GM21515 (cell line): ENCODE data around the gene ASCC3.

ENCODE experiments used
- ATAC-seq: cut with Tn5 transposase; IDR thresholded peaks from one replicate; pipeline ENCODE4 v1.9.1; 2021; ENCODE audit not compliant: unreplicated experiment

The ASCC3 gene

DNA sequence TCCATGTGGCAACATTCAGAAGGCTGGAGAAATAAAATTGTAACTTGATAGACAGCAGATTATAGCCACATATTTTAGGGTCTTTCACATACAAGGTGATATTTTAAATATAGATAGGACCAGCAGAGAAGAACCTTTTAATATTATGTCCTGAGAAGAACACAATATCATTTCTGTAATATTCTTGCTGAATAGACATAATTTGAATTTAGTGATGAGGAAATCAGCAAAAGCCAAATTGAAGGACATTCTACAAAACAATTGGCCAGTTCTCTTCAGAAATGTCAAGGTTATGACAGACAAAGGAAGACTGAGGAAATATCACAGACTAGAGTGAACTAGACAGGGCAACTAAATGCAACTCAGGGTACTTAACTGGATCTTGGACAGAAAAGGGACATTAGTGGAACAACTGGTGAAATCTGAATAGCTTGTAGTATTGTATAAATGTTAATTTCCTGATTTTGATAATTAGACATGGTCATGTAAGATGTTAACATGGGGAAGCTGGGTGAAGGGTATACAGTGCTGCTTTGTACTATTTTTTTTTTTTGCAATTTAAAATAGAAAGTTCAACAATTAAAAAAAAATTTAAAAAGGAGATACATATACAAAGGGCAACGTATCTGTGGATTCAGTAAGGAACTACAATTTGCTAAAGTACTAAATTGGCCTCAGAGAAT lies 281.9 kb downstream of the ASCC3 start:
- ATAC-seq, result no peak

DNA sequence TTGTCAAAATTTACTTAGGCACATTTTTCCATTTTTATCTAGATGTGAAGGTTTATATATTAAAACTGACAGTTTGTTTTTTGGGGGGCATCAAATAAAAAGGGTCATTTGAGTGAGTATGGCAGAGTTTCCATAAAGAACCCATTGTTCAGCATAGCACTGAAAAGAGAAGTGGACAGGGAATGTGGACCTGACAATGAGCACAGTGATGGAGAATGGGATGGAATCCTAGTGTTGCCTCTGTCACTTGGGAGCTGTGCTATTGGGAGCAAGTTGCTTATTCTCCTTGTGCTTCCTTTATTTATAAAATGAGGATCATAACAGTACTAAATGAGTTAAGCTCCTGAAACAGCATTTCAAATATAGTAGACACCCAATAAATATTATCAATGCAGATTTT lies 285.7 kb downstream of the ASCC3 start:
- ATAC-seq, result no peak

DNA sequence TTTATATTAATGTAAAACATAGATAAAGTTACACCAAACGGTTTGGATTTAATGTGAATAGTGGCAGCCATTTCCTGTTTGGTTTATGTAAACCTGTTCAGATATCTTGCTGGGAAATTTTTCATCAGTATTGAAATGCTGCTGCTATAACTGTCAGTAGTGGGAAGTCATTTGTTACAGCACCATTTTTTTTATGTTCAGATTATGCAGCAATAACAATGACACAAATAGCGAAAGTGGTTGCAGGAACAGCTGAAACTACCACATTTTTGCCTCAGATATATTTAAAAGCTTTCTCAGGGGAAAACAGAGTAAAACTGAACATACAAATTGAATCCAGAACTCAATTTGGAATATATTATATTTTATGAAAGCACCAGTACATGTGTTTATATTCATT lies 287.6 kb downstream of the ASCC3 start:
- no peak for ATAC-seq

DNA sequence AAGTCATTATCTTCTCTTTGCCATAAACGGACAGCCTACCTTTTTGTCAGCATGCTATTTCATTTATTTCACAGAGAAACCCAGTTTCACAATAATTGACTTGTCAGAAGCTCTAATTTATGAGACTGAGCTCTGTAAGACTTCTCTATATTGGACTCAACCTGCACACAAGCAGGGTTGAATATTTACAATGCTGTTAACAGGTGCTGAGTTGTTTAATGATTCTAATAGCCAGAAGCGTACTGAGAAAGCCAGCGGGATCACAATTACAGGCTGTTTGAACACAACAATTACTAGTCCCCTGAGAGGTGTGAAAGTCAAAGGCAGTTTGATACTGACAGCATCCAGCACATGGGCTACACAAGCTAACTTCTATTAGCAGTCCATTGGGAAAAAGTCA lies 288.2 kb downstream of the ASCC3 start:
- ATAC-seq, result no peak

DNA sequence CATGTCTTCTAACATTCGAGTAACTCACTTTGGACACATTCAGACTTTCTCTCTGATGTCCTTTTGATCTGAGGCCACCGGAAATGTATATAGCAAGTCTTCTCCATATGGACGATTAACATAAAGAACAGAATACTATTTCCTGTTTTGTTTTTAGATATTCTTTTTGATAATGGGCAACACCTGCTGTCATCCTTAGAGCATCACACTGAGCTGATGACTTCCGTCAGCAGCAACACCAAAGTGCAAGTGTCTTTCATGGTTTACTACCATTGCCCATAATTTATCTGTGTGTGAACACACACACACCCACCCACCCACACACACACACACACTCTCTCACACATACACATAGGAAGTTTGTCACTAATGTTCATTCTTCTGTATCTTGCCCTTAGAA lies 303.7 kb downstream of the ASCC3 start:
- ATAC-seq, result no peak

DNA sequence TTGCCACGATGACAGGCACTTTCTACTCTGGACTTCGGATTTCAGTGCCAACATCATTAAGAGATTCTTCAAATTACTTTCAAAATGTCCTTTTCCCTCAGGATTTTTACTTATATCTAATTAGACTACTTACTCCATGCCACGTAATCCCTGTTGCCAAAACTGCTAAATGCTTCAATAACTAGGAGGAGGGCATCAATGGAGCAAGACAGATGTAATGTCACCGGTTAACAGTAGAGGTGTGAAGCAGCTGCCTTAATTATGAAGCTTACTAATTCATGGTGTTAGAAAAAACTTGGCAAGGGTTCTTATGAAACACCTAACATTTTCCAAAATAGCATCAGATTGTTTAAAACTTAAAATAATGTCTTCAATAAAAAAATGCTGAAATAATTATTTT lies 305.2 kb downstream of the ASCC3 start:
- ATAC-seq, result no peak

DNA sequence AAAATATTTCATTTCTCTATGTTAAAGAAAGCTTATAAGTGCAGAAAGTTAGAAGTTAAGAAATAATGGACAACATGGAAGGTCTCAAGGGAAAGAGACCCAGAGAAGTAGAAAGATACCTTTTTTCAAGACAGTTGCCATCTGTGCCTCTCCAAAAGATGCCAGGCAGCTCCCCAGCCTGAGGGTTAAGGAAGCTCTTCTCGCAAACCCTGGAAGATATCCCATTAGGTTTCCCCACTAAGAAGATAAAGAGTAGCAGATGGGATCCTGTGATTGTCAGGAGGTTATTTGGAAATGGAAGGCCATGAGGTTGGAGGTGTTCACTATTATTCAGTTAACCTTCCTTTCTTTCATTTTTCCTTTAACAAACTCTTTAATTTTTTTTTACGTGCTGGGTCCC lies 306.3 kb downstream of the ASCC3 start:
- no peak for ATAC-seq

DNA sequence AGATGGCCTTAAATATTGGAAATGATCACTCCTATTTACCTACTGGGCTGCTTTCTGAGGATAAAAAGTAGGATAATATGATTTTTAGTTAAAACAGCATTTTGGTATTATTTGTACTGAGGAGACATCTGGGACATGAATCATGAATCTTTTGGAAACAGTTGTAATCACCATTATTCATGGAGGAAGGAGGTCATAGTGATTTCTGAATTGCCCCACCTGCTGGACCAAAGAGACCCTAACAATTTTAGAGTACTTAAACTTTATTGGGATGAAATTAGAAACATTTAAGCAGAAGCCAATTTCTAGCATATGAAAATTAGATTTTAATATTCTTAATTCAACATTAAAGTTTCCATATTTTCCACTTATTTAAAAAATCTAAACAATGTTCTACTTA lies 308.0 kb downstream of the ASCC3 start:
- ATAC-seq, result no peak

DNA sequence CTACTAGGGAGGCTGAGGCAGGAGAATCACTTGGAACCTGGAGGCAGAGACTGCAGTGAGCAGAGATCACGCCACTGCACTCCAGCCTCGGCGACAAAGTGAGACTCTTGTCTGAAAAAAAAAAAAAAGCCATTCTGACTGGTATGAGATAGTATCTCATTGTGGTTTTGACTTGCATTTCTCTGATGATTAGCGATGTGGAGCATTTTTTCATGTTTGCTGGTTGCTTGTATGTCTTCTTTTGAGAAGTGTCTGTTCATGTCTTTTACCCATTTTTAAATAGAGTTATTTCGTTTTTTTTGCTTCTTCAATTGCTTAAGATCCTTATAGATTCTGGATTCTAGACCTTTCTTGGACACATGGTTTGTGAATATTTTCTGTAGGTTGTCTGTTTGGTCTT lies 312.9 kb downstream of the ASCC3 start:
- no peak for ATAC-seq

DNA sequence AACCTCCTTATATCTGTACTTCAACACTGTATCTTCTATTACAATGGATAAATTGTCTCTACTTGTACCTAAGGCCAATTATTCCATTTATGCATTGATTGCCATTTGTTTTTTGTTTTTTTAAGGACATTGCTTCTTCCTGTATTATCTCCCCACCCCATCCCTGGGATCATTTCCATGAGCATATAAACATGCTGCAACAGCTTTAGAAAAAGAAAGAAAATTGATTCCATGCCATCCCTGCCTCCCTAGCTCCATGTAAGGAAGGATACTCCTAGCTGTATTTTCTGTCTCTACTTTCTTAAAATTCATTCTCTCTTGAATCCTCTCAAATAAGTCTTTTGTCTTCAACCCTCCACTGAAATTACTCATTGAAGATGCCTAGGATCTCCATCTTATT lies 314.6 kb downstream of the ASCC3 start:
- ATAC-seq, result no peak

DNA sequence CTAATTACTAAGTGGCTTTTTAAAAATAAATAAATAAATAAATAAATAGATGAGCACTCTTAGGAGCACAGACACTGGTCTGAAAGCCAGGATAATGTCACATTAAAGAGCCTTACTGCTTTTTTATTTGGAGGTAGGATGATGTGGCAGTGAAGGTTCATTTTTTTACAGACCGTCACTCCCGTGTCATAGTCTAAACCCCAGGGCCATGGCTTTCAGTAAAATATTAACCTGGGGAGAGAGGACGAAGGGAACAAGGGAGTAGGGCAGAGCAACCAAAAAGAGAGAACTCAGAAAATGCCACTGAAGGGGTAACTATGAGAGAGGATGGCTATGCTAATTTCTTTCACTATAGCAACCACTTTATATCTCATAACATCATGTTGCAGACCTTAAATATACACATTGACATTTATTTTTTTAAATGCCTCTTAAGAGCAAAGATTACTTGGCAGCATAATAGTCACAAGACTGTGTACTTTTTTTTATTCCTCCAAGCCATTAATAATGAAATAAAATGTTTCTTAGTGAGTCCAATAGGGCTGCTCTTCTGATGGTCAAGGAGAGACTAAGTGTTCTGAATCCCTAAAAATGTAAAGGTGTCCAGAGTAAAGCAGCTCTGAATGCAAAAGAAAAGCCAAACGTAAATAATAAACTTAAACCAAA lies 315.6 kb downstream of the ASCC3 start:
- ATAC-seq, result no peak

DNA sequence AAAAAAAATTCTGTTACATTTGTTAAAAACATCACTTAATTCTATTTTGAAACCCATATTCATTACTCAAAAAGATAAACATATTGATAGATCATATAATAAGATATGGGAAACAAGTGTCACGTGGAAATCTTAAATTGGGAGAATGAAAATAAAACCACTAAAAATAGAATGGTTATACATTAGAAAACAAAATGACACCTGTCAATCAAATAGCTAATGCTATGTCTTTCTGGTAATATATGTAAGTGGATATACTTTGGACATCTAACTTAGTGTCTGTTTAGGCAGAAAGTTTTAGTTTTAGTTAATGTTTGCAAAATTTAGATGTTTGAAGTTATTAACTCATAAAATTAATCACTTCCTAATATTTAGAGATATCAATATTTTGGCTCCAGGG lies 321.3 kb downstream of the ASCC3 start:
- no peak for ATAC-seq

DNA sequence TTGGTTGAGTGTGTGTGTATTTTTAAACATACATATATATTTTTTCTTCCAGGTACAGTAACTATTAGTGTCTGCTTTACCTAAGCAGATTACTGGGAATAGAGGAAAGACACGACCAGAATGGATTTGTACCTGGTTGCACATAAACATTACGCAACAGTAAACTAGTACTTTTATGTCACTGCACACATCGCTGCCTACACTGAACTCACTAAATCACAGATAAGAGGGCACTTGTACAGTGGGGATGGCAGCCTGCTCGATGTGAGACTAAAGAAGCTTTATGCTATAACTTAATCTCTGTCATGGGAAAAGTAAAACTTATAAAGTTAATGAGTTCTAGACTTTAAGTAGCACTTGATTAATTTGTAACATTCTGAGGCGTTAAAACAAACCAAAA lies 326.9 kb downstream of the ASCC3 start:
- ATAC-seq, result no peak

DNA sequence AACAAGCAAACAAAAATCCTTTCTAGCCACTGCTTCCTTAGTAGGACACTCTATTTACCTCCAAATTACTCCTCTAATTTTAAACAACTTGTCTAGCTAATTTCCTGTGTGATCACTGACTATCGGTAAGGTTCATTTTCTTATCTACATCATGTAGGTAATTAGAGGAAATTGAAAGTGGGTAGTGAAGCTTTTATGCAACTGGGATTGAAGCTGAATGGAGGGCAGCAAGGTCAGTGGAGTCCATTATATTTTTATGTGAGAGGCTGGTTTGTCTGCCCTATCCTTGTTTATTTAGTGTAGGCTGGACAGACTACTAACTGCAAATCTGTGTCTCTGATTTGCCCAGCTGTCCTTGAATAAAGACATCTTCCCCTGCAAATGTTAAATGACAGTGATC lies 327.9 kb downstream of the ASCC3 start:
- no peak for ATAC-seq

DNA sequence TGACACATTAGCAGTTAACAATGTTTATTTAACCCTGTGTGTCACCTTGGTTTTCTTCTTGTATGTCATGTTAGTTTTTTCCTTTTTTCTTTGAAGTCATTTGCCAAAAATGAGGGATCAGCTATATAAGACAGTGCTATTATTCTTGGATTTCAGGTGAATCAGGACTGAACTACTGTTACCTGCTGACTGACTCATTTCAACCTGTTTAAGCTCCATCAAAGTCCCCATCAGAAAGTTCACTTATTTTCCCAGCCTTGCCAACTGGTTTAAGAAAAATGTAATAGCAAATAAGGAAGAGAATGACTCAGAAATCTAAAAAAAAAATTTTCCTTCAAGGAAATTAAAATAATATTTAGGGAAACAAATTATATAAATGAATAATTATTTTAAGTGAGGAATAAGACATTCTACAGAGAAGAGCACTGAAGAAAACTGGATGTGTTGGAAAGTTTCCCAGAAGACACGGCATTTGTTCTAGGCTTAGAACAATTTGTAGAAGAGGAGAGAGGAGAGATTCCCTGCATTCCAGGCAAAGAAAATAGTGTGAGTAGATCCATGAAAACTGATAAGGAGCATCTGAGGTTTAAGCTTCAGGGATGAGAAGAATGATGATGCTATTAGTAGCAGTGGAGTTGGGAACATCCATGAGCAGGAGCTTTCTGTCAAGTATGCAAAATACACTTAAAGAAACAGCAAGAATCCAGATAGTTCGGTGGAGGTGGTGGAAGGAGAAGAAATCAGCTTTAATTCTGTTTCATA lies 331.5 kb downstream of the ASCC3 start:
- no peak for ATAC-seq

DNA sequence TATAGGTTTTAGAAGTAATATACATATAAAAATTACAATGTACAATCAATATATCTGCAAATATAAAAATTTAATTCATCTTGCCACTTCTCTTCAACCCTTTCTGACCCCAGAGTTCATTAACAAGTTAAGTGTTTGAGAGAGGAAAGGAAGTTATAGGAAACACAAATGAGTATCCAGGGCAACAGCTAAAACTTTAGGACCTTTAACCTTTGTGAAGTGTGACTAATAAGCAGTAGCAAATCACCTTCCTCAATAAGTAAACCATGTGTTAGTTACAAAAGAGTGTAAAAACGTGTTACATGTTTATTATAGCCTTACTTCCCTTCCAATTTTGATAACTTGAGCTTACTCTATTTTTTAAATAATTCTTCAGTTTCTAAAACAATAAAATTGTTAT lies 343.0 kb downstream of the ASCC3 start:
- ATAC-seq, result no peak

DNA sequence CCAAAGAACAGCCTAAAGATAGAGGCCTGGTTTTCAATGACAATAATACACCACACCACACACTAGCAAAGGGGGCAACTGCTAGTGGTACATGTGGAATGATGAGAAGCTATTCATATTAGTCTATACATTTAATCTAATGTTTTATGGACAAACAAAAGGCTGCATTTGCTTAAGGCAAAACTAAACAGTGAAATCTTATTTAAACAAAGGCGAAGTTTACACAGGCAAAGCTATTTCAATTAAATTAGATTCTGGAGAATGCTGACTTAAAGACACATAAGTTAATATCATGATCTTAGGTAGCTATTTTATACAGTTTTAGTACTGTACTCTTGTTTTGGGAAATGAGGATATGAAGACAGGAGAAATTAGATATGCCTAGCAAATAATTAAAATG lies 362.5 kb downstream of the ASCC3 start:
- ATAC-seq, result no peak

DNA sequence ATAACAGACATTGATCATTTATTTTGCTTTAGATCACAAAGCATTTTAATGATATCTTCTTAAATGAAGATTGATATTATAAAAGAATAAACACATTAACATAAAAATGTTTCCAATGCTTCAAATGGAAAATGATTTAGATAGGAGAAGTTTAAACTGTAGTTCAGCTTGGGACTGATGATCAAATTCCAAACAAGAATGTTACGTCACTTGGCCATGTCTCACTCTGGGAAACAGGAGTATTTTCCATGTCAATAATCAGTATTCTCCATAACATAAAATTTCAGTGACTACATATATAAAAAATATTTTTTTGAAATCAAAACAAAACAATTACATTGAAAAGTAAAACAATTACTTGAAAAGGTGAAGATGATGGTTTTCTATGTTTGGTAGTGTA lies 363.5 kb downstream of the ASCC3 start:
- ATAC-seq, result no peak

DNA sequence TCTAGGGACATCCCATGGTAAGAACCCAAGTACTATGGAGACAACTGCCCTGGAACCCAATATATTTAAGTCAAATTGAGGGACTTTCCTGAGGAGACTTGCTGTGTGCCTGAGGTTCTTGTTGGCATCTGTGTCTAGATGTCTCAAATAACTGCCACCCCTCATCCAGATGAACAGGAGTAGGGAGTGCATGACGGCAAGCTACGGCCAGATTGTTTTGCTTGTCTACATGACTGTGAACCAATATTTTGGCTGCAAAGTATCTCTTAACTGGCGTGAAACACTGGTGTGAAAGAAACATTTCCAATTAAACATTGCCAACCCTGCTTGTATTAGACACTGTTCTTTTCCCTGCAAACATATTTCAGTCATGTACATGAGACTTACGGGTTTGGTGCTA lies 364.0 kb downstream of the ASCC3 start:
- no peak for ATAC-seq

DNA sequence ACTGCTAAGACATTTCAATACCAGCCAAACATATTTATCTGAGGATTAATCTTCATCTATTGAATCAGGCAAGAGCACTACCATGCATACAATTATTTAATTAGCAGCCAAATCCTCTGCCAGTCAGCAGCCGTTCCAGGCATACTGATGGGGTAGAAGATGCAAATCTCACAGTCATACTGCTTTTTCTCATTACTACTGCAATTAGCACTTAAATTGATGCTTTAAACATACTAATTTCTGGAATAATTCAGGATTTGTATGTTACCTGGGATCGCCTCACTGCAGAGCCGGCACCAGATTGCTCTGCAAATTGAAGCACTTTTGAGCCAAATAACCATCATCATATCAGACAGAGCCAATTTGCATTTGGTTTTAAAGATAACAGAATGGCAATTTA lies 366.5 kb downstream of the ASCC3 start:
- no peak for ATAC-seq

DNA sequence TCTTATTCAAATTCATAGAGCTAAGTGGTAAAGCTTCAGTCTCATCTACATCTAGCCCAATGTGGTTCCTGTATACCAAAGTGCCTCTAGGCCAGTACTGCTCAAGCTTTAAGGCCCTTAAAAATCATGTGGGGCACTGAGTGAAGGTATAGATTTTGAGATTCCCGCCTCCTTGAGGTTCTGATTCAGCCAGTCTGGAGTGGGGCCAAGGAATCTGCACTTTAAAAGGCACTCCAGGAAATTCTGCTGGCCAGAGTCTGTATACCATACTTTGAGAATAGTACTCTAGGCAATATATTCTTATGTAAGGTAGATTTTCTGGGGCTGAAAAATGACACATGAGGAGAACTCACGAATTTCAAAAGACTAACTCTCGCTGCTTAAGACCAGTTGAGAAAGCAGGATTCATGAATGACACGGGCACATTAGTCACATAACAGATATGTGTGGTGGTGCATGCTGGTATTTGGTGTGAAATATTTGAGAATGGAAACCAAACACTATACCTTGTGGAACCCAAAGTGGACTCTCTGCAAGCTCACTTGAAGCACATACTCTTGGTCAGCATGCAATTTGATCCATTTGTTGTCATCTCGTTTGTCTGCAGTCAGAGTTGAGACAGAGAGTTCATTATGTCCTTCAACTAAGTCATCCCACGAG lies 368.8 kb downstream of the ASCC3 start:
- no peak for ATAC-seq

DNA sequence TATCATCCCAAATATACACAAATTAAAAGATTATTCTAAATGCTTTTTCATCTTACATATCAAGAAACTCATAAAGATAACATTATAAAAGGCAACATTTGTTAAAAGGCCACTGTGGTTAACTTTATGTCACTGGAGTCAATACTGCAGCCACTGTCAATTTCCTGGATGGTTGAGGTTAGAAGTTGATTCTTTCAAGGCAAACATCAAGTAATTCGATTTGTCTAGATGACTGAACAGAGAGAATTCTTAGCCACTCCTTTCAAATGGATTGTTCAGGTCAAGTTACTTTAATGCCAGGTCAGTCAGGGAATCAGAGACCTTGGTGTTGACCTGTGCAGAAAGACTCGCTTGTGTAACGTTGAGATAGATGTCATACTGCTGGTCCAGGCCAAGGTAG lies 372.0 kb downstream of the ASCC3 start:
- no peak for ATAC-seq
